ENCODE measurements around the gene RPL32.
A peak's percentile ranks its signal among the peaks of the same experiment; 100 is the strongest.
"Not testable (repeated sequence)": the region's sequence is repeated elsewhere in the genome, so short reads cannot be mapped to it uniquely, and the experiment has no call there.

RPL32 gene

DNA sequence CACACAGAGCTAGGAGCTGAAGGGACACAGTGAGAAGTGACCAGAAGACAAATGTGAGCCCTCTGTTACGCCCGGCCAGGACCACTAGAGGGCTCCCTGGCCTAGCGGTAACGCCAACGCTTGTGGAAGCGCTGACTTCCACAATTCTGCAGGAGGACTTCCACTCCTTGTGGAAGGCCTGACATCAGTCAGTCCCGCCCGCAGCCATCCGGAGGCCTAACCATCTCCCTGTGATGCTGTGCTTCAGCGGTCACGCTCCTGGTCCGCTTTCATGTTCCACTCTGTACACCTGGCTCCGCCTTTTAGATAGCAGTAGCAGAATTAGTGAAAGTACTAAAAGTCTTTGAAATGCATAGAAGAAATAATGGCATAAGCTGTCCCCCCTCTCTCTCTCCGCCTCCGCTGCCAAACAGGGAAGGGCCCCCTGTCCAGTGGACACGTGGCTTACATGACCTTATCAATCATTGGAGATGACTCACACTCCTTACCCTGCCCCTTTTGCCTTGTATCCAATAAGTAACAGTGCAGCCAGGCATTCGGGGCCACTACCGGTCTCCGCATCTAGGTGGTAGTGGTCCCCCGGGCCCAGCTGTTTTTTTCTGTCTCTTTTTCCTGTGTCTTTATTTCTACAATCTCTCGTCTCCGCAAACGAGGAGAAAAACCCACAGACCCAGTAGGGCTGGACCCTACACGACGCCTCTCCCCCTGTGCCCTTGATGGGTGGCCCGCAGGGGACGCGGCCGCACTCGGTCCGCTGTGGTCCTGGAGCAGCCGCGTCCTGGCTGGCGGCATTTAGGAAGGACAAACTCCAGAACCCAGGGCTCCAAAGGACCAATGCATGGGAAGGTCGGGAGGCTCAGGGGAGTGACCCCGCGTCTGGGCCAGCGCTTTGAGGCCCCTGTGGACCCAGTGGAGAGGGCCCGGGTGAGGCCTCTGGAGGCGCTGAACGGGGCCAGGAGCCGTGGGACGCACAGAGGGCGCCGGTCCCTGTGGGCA is 27.0 kb upstream of the RPL32 start:
- DNase-seq (ENCODE audit: low read depth) = peak; percentile 17

DNA sequence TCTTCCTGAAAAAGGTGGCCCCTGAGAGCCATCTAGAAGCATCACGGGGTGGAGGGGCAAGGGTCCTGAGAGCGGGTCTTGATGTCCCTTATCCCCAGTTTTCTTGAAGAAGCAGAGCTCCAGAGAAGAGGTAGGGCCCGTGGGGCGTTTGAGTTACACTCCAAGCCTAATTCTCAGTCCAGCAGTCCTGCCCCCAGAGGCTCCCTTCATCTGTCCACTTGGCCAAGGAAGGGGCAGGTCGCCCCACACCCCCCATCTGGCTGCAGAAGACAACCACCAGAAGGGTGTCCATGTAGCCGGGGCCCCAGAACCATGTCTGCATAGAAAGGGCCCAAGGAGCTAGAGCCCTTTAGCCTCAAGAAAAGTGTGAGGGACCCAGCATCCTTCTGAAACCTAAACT is 25.5 kb upstream of the RPL32 start:
- DNase-seq (ENCODE audit: low read depth) = no peak

DNA sequence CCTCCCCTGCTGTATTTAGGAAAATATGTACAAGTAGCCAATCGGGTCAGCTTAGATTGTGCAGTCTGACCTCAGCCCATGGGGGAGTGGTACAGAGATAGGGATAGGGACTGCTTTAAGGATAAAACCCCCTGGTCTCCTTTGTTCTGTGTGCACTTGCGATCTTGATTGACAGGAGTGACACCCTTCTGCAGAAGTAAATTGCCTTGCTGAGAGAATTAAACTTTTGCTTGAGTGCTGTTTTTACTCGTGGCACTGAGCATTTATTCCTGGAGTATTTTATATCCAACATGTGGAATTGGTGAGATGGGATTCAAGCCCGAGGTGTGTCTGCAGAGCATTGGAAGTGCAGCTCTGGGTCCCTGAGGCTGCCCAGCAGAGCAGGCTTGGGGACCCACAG is 23.9 kb upstream of the RPL32 start:
- DNase-seq (ENCODE audit: low read depth) = no peak

DNA sequence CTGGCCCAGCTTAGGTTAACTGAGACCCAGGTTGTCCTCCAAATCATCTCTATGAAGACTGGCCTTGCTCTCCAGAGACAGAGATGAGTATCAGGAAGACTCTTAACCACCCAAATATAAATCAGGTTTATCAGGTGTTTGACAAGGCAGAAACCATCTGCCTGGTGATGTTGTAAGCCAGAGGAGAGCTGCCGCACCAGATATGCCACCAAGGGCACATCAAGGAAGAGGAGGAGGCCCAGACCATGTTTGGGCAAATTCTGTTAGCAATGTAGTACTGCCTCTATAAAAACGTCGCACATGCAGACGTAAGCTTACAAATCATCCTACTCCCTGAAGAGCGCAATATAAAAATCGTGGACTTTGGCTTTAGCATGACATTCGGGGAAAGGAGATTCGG is 21.0 kb upstream of the RPL32 start:
- no peak for DNase-seq (ENCODE audit: low read depth)

DNA sequence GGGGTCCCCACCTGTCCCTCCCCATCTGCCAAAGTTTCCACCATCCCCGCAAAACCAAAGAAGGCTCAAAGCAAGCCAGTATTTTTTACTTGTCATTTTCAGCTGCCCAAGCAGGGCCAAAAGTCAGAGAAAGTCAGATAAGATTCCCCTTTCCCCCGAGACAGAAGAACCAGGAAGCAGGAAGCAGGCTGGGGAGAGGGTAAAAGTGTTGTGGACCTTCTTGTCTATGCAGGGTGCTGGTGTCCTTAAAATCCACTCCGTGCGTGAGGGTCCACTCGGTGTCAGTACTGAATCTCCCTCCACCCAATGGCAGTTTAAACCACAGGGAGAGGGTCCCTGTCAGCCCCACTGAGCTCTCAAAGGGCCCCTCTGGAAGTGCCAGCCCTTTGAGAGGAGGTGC is 20.2 kb upstream of the RPL32 start:
- DNase-seq (ENCODE audit: low read depth) = no peak

DNA sequence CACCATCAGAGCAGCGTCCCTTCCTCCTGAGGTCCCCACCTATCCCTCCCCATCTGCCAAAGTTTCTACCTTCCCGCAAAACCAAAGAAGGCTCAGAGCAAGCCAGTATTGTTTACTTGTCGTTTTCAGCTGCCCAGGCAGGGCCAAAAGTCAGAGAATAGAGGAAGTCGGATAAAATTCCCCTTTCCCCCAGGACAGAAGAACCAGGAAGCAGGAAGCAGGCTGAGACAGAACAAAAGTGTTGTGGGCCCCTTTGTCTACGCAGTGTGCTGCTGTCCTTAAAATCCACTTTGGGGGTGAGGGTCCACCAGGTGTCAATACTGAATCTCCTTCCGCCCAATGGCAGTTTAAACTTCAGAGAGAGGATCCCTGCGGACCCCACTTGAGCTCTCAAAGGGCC is 18.5 kb upstream of the RPL32 start:
- DNase-seq (ENCODE audit: low read depth) = no peak

DNA sequence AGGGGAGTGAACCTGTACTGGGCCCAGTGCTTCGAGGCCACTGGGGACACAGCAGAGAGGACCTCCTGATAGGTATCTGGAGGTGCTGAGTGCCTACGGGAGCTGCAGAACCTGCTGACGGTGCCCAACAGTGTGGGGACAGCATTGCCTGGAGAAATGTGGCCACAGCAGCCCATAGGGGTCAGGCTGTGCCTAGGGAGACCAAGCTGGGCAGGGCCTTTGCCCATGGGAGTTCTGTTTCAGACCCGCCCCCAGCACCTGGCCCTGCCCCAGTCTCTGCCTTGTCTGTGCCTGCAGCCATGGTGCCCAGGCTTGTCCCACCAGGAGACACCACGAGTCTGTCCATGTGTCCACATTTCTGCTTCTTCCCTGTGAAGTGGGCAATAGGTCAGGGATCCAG is 15.3 kb upstream of the RPL32 start:
- no peak for DNase-seq (ENCODE audit: low read depth)

DNA sequence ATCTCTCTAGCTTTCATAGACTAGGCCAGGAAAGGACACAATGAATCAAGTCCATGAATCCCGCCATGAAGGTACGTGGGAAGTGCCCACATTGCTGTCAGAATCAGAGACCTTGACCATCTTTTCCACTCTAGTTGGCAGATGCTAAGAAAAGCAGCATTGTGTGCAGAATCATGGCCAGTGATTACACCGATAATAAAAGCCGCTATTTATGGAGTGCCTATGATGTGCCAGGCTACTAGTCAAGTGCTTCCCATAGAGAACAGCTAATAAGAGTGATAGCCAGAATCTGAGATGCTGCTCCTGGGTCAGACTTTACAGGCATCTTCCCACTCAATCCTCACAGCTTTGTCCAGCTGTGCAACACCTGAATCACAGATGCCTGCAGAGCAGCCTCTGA is 13.2 kb upstream of the RPL32 start:
- DNase-seq (ENCODE audit: low read depth) = no peak

DNA sequence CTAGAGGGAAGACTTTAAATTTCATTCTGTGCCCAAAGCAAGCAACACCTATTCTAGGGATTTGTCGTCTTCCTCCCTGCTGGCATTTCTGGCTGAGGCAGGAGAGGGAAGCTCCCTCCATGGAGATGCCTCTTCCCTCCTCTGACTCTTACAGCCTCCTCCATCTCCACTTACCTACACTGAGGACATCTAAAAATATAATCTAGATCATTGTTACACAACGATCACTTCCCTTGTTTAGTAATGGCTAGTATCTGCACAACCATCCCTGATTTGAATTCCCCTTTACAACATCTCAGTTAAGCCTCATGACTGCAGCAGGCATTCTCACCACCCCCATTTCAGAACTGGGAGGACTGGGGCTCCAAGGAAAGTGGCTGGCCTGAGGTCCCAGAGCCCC is 12.5 kb upstream of the RPL32 start:
- DNase-seq (ENCODE audit: low read depth) = not testable (repeated sequence)

DNA sequence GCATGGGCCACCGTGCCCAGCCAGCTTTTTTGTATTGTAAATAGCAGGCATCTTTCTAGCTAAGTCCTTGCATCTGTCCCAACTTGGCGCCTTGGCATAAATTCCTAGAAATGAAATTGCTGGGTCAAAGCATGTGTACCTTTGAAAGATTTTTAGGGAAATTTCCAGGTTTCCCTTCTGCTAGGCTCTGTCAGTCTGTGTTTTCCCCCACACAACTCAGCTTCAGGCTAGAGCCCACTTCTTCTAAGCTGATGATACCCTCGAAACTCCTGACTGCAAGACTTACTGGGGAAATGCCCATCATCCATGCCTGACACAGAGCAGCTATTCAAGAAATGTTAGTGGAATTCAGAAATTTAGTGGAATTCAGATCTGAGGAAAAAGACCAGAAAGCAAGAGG is 10.8 kb upstream of the RPL32 start:
- DNase-seq (ENCODE audit: low read depth) = no peak

DNA sequence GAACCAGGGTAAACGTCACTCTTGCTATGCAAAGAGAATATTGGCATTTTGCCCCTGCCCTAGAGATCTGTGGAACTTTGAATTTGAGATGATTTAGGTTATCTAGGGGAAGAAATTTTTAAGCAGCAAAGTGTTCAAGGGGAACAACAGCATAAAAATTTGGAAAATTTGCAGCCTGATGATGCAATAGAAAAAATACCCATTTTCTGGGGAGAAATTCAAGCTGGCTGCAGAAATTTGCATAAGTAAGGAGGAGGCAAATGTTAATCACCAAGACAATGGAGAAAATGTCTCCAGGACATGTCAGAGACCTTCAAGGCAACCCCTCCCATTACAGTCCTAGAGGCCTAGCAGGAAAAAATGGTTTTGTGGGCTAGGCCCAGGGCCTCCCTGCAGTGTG is 4.4 kb upstream of the RPL32 start:
- no peak for DNase-seq (ENCODE audit: low read depth)

DNA sequence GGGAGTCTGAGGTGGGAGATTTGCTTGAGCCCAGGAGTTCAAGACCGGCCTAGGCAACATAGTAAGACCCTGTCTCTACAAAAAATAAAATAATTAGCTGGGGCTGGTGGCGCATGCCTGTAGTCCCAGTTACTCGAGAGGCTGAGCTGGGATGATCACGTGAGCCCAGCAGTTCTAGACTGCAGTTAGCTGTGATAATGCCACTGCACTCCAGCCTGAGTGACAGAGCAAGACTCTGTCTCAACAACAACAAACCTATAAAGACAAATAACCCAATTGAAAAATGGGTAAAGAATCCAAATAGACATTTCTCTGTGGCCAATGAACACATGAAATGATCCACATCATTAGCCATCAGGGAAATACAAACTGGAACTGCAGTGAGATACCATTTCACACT is 1.1 kb upstream of the RPL32 start:
- no peak for DNase-seq (ENCODE audit: low read depth)

DNA sequence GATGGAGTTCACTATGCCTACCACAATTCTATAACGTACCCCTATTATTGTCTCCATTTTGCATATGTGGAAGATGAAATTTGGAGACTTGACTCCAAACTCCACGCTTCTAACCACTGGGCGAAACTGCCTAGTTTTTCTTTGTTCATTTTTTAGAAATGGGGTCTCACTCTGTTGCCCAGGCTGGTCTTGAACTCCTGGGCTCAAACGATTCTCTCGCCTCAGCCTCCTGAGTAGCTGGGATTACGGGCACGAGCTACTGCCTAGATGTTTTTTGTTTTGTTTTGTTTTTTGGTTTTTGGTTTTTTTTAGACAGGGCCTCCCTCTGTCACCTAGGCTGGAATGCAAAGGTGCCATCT is 584 bp upstream of the RPL32 start:
- DNase-seq (ENCODE audit: low read depth) = no peak

DNA sequence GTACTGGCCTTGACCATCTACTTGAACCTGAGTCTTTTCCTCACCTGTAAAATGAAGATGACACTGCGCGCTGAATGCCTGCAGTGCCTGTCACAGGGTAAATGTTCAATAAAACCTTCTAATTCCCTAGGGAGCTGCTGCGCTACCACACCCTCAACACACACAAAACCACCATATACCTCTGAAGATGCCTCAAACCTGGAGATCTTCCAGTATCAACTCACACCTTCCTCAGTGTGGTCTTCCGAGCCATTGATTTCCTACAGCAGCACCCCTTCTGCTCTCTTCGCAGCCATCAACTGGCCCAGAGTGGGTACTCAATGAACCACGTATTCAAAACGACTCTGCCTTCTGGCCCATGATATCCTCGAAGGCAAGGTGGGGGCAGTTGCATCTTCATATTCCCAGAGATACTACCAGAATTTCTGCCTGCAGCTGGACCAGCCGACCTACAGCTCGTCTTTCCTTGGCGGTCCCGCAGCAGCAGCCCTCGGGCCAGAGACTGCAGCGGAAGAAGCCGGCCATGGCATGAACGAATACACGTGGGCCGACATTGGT is 695 bp downstream of the RPL32 start:
- DNase-seq (ENCODE audit: low read depth) = no peak

DNA sequence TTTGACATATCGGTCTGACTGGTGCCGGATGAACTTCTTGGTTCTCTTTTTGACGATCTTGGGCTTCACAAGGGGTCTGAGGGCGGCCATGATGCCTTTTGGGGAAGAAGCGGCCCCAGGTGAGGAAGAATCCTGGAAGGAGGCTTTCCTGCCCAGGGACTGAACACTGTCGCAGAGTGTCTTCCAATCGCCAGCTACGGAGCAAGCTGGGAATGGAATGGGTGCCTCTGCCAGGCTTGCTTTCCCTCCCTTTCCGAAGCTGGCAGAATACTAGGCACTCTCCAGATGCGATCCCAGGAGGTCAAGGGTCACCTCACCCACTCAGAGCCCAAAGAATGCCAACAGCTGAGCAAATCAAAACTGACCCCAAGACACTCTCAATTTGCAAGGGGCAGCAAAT is 1.2 kb downstream of the RPL32 start:
- not testable (repeated sequence) for DNase-seq (ENCODE audit: low read depth)

DNA sequence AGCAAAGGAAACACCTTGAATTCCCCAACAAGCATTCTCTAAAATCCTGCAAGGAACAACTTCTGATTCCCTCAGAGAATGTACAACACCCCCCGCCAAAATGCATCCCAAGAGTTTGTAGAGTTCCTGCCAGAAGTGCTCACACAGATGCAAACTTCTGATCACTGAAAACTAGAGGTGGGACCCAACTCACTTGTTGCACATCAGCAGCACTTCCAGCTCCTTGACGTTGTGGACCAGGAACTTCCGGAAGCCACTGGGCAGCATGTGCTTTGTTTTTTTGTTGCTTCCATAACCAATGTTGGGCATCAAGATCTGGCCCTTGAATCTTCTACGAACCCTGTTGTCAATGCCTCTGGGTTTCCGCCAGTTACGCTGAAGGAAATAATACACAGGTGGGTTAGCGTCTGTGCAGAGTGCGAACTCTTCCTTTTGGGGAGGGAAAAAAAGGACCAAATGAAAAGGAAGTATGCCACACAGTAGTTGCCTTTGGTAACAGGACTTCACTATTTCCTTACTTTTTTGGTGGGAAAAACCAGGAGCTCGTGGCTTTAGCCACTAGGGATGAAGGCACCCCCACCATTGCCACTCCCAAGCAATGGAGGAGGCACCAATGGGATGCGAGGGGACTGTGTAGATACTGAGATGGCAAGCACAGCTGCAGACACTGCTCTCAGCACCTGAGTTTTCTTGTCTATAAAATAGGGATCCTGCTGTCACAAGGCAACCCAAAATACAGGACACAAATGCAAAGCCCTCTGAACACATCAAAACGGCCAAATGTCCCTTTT is 2.0 kb downstream of the RPL32 start:
- no peak for DNase-seq (ENCODE audit: low read depth)

DNA sequence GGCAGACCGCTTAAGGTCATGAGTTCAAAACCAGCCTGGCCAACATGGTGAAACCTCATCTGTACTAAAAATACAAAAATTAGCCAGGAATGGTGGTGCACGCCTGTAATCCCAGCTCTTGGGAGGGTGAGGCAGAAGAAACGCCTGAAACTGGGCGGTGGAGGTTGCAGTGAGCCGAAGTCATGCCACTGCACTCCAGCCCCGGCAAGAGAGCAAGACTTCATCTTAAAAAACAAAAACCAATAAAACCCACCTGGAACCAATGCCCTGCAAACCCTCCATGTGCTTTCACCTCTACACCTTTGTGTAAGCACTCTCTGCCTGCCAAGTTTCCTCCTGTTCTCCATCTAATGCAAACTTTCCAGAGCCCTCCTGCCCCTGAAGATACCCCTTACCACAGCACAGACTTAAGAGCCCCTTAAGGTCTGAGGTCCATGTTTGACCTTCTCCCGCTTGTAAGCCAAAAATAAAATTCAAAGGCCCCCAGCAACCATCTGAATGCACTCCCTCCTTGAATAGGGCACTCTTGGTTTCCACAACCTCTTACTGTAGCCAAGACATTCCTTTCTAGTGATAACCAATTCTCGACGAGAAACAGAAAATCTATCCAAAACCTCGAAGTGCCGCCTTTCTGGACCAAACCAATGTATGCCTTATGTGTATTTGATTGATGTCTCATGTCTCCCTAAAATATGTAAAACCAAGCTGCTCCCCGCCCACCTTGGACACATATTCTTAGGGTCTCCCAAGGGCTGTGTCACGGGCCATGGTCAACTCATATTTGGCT is 3.0 kb downstream of the RPL32 start:
- DNase-seq (ENCODE audit: low read depth) = no peak

DNA sequence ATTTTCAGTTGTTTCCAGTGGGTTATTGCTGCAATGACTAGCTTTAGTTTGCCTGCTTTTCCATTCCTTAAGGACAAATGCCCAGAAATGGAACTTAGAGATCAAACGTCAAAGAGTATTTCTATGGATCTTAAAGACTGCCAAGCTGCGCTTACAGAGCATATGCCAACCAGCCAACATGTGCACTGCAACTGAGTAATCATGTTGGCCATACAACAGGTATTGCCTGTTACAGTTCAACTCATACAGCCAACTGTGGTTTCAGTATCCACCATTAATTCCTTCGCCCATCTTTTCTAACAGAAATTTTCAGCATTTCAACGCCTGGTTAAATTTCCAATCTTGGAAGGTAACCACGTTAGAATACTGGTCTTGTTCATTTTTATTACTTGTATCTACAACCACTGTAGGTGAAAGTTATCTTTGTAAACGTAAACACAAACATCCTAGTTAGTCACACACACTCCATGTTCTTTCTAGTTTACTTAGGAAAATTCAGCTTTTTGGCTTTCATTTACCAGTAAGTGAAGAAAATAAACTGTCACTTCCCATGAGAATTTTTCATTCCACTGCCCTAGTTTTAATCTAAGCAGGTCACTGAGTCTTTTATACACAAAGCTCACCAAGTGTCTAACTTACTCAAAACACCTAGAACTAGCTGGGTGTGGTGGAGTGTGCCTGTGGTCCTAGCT is 3.9 kb downstream of the RPL32 start:
- no peak for DNase-seq (ENCODE audit: low read depth)

DNA sequence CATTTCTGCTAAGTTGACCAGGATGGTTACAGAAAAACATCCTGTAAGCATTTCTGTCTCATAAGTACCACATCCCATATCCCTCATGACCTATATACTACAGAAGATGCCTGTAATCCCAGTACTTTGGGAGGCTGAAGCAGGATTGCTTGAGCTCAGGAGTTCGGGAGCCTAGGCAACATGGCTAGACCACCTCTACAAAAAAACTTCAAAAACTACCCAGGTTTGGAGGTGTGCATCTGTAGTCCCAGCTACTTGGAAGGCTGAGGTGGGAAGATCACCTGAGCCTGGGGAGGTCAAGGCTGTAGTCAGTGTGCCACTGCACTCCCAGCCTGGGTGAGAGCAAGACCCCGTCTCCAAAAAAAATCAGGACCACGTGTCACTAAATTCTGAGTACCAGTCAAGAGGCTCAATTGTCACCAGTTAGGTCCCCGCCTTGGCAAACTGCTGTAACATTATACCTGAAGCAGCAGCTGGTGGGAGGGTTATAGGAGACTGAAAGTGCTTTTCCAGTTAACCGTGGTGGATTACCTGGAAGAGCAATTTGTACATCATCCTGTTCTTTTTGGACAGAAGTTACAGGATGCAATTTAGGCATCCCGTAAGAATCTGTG is 6.2 kb downstream of the RPL32 start:
- no peak for DNase-seq (ENCODE audit: low read depth)

DNA sequence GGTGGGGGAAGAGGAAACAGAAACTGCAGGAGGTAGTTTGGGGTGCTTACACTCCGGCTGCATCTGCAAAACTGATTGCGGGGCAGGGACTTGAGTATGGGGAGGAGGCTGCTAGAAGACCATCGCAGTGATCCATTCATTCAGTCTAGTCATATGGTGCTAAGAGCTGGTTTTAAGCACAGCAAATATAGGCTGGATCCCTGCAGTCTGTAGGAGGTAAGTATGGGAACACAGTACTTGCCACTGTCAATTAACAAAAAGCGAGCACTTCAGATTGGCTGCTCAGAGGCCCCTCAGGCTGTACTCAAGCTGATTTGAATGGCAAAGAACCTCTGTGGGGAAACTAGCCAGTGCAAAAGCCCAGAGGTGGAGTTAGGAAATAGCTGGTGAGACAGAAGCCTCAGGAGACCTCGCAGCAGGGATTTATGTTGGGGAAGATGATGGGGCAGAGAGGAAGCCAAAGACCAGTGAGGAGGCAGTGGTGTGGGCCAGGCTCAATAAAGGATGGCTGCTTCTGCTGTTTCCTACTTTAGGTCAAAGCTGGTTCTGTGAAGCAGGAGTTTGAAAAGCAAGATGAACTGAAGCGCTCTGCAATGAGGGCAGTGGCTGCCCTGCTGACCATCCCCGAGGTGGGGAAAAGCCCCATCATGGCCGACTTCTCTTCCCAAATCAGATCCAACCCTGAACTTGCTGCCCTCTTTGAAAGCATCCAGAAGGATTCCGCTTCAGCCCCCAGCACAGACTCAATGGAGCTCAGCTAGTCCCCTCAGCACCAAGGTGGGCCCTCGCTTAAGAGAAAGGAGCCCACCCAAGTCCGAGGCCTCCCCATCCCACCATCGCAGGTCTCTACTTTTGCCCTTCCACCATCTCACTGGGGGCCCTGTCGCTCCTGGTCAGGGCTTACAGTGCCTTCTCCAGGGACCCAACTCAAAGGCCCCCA is 7.9 kb downstream of the RPL32 start:
- no peak for DNase-seq (ENCODE audit: low read depth)
